ENCODE data around the gene GOLIM4. TPM values are rescaled to one million over a fixed set of nuclear protein-coding genes. Genes with fewer than 3 reads are reported as not detected.

The GOLIM4 gene
- total and polyA plus RNA-seq, 2 of the 13 experiments (the other 11 are each of a cell fraction or from before 2014, with no cell fraction given) = 10.9 to 47.7 TPM

DNA sequence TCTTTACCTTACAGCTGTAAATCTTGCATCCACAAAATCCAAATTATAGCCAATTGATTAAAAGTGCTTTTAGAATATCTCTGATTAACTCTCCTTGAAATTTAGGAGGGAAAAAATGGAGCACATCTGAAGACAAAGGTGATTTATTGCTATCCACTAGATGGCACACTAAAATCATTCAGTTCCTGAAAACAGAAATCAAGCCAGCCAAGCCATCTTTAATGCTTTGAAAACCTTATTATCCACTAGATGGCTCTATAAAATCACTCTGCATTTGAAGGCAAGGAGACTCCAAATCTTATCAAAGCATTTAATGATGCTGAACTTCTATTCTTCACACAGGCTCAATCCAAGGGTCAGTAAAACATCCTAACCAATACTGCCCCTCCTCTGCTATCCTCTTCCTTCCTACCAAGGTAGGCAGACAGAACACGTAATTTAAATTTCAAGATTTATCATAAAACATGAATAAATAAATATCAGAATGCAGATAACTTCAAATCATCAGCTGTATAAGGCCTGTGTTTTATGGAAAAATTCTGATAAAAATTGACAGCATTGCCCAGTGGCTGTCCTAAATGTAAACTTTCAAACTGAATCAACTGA lies 48.4 kb downstream of the GOLIM4 start (continued):
- TF ChIP-seq MAF1 (CRISPR knock-in tag; IDR thresholded peaks at IDR 0.05; ENCODE audit: borderline replicate concordance) (no peak), ZNF614 (CRISPR knock-in tag; IDR thresholded peaks at IDR 0.05; ENCODE audit: borderline replicate concordance) (no peak), HIVEP1 (CRISPR knock-in tag; IDR thresholded peaks at IDR 0.05) (no peak), TCF7L2 (IDR thresholded peaks at IDR 0.05; ENCODE audit: low read depth, low read length) (no peak), ZNF776 (CRISPR knock-in tag; IDR thresholded peaks at IDR 0.05) (no peak), KAT8 (CRISPR knock-in tag; IDR thresholded peaks at IDR 0.05) (peak; percentile 44), ONECUT2 (CRISPR knock-in tag; IDR thresholded peaks at IDR 0.05) (no peak), ZSCAN20 (CRISPR knock-in tag; IDR thresholded peaks at IDR 0.05; ENCODE audit: borderline replicate concordance) (no peak), ZNF431 (CRISPR knock-in tag; IDR thresholded peaks at IDR 0.05; ENCODE audit: borderline replicate concordance, low read depth) (no peak), SP4 (CRISPR knock-in tag; IDR thresholded peaks at IDR 0.05) (no peak), PPARG (CRISPR knock-in tag; conservative IDR thresholded peaks at IDR 0.05) (no peak), AGO2 (optimal IDR thresholded peaks at IDR 0.05; ENCODE audit: low read depth, low read length) (no peak), ZNF75D (CRISPR knock-in tag; IDR thresholded peaks at IDR 0.05; ENCODE audit: borderline replicate concordance) (no peak), CENPX (CRISPR knock-in tag; IDR thresholded peaks at IDR 0.05) (no peak), FOXK2 (IDR thresholded peaks at IDR 0.05) (no peak), MYC (CRISPR knock-in tag; IDR thresholded peaks at IDR 0.05; ENCODE audit: borderline replicate concordance) (no peak), SMAD9 (CRISPR knock-in tag; IDR thresholded peaks at IDR 0.05) (no peak), KLF16 (CRISPR knock-in tag; IDR thresholded peaks at IDR 0.05) (peak in 1 of 2 experiments; percentile 28; a peak in 1 of 4 replicates), HOXA5 (CRISPR knock-in tag; IDR thresholded peaks at IDR 0.05) (0 out of 2 replicates have a peak, but pooled peaks have one; percentile 42), SAFB2 (CRISPR knock-in tag; IDR thresholded peaks at IDR 0.05; ENCODE audit: borderline replicate concordance, low read depth) (no peak), RXRB (CRISPR knock-in tag; IDR thresholded peaks at IDR 0.05; ENCODE audit: borderline replicate concordance) (peak; percentile 32; the same call in 1 of the 2 replicates), PHF21A (CRISPR knock-in tag; IDR thresholded peaks at IDR 0.05) (no peak), MTA1 (CRISPR knock-in tag; IDR thresholded peaks at IDR 0.05; ENCODE audit: borderline replicate concordance) (no peak)
- TF ChIP-seq, protein P1, sequence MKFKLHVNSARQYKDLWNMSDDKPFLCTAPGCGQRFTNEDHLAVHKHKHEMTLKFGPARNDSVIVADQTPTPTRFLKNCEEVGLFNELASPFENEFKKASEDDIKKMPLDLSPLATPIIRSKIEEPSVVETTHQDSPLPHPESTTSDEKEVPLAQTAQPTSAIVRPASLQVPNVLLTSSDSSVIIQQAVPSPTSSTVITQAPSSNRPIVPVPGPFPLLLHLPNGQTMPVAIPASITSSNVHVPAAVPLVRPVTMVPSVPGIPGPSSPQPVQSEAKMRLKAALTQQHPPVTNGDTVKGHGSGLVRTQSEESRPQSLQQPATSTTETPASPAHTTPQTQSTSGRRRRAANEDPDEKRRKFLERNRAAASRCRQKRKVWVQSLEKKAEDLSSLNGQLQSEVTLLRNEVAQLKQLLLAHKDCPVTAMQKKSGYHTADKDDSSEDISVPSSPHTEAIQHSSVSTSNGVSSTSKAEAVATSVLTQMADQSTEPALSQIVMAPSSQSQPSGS (CRISPR knock-in tag; IDR thresholded peaks at IDR 0.05) = no peak
- TF ChIP-seq, protein P2, sequence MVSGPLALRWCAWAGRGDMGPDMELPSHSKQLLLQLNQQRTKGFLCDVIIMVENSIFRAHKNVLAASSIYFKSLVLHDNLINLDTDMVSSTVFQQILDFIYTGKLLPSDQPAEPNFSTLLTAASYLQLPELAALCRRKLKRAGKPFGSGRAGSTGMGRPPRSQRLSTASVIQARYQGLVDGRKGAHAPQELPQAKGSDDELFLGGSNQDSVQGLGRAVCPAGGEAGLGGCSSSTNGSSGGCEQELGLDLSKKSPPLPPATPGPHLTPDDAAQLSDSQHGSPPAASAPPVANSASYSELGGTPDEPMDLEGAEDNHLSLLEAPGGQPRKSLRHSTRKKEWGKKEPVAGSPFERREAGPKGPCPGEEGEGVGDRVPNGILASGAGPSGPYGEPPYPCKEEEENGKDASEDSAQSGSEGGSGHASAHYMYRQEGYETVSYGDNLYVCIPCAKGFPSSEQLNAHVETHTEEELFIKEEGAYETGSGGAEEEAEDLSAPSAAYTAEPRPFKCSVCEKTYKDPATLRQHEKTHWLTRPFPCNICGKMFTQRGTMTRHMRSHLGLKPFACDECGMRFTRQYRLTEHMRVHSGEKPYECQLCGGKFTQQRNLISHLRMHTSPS (CRISPR knock-in tag; IDR thresholded peaks at IDR 0.05; ENCODE audit: low read depth) = no peak
- TF ChIP-seq, protein P3, sequence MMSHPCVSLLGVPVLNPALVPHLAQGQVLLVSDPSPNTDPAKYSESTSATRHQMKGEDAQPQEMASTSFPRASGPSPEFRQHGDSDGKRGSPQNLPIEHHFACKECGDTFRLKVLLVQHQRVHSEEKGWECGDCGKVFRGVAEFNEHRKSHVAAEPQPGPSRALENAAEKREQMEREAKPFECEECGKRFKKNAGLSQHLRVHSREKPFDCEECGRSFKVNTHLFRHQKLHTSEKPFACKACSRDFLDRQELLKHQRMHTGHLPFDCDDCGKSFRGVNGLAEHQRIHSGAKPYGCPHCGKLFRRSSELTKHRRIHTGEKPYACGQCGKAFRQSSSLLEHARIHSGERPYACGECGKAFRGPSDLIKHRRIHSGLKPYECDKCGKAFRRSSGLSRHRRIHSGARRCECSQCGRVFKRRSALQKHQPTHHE (CRISPR knock-in tag; IDR thresholded peaks at IDR 0.05; ENCODE audit: borderline replicate concordance) = no peak
- TF ChIP-seq, protein P4, sequence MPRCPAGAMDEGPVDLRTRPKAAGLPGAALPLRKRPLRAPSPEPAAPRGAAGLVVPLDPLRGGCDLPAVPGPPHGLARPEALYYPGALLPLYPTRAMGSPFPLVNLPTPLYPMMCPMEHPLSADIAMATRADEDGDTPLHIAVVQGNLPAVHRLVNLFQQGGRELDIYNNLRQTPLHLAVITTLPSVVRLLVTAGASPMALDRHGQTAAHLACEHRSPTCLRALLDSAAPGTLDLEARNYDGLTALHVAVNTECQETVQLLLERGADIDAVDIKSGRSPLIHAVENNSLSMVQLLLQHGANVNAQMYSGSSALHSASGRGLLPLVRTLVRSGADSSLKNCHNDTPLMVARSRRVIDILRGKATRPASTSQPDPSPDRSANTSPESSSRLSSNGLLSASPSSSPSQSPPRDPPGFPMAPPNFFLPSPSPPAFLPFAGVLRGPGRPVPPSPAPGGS (CRISPR knock-in tag; IDR thresholded peaks at IDR 0.05) = no peak

All from HepG2 (cell line).